Parathyroid adenoma (tissue), 2 donors: ENCODE data around the gene RNU6-8.
A peak's percentile ranks its signal among the peaks of the same experiment; 100 is the strongest.

Experiments
- H2AFZ ChIP-seq: fragments of 300-600 bp; sonication (generic); one replicate; pipeline ENCODE4 v1.7.0; 2017; ENCODE audit warnings: antibody characterized with exemption, mild to moderate bottlenecking
- H3K27ac ChIP-seq: fragments of 300-600 bp; sonication (generic); one replicate; pipeline ENCODE4 v1.7.0; 2017
- H3K27me3 ChIP-seq: fragments of 300-600 bp; sonication (generic); one replicate; pipeline ENCODE4 v1.7.0; 2017; ENCODE audit warnings: low read length; ENCODE audit not compliant: control insufficient read depth, insufficient read depth
- H3K36me3 ChIP-seq: fragments of 300-600 bp; sonication (generic); one replicate; pipeline ENCODE4 v1.7.0; 2017; ENCODE audit warnings: low read length; ENCODE audit not compliant: control insufficient read depth, insufficient read depth
- H3K4me1 ChIP-seq: fragments of 300-600 bp; sonication (generic); one replicate; pipeline ENCODE4 v1.7.0; 2017; ENCODE audit warnings: control low read depth
- H3K4me2 ChIP-seq: fragments of 300-600 bp; sonication (generic); one replicate; pipeline ENCODE4 v1.7.0; 2017; ENCODE audit warnings: low read length
- H3K4me3 ChIP-seq: fragments of 300-600 bp; sonication (generic); one replicate; pipeline ENCODE4 v1.7.0; 2017; ENCODE audit warnings: low read depth, low read length
- H3K79me2 ChIP-seq: fragments of 300-600 bp; sonication (generic); one replicate; pipeline ENCODE4 v1.7.0; 2017; ENCODE audit warnings: control low read depth
- H3K9ac ChIP-seq: fragments of 300-600 bp; sonication (generic); one replicate; pipeline ENCODE4 v1.7.0; 2017; ENCODE audit warnings: mild to moderate bottlenecking
- H3K9me3 ChIP-seq: fragments of 300-600 bp; sonication (generic); one replicate; pipeline ENCODE4 v1.7.0; 2017; ENCODE audit warnings: low read length; ENCODE audit not compliant: control insufficient read depth
- CTCF ChIP-seq: fragments of 300-600 bp; sonication (generic); IDR thresholded peaks from one replicate; pipeline ENCODE4 v1.7.0; 2017; ENCODE audit warnings: antibody characterized with exemption, mild to moderate bottlenecking
- donor health status: primary hyperparathyroidism.

Gene RNU6-8

GRCh38 chr14:32189811-32190210 is 13.3 kb downstream of the RNU6-8 start:
- Histone ChIP-seq H3K4me3 (no peak overlapping the region), H3K27ac (no peak overlapping the region), H3K79me2 (no peaks in the 10 kb centered on the region), H3K9me3 (no peaks in the 10 kb centered on the region), H3K4me1 (no peaks in the 10 kb centered on the region), H3K9ac (no peak overlapping the region), H3K27me3 (no peaks in the 10 kb centered on the region), H2AFZ (no peak overlapping the region), H3K36me3 (no peaks in the 10 kb centered on the region), H3K4me2 (no peak overlapping the region)
- TF ChIP-seq CTCF: no peak

GRCh38 chr14:32186248-32186647 is 16.8 kb downstream of the RNU6-8 start:
- no peaks in the 10 kb centered on the region for H3K36me3 ChIP-seq
- H3K27me3 ChIP-seq: no peaks in the 10 kb centered on the region
- no peaks in the 10 kb centered on the region for H3K4me1 ChIP-seq
- no peak overlapping the region for H3K27ac ChIP-seq
- no peak for TF ChIP-seq CTCF
- H3K79me2 ChIP-seq: no peaks in the 10 kb centered on the region
- no peak overlapping the region for H2AFZ ChIP-seq
- no peak overlapping the region for H3K4me2 ChIP-seq
- no peaks in the 10 kb centered on the region for H3K9me3 ChIP-seq
- no peak overlapping the region for H3K4me3 ChIP-seq
- no peak overlapping the region for H3K9ac ChIP-seq

- no peaks in the 10 kb centered on the region for H3K79me2 ChIP-seq
- H3K4me1 ChIP-seq: no peaks in the 10 kb centered on the region
- H2AFZ ChIP-seq: no peak overlapping the region
- H3K9me3 ChIP-seq: no peaks in the 10 kb centered on the region
- no peaks in the 10 kb centered on the region for H3K36me3 ChIP-seq
- H3K9ac ChIP-seq: no peak overlapping the region
- no peak for TF ChIP-seq CTCF
- no peaks in the 10 kb centered on the region for H3K27me3 ChIP-seq
- H3K27ac ChIP-seq: no peak overlapping the region
- H3K4me3 ChIP-seq: no peak overlapping the region
- no peak overlapping the region for H3K4me2 ChIP-seq
Observed at GRCh38 chr14:32185097-32185496, 18.0 kb downstream of the RNU6-8 start.

- H3K36me3 ChIP-seq: no peaks in the 10 kb centered on the region
- H3K4me3 ChIP-seq: no peak overlapping the region
- no peak for TF ChIP-seq CTCF
- H3K27me3 ChIP-seq: no peaks in the 10 kb centered on the region
- no peaks in the 10 kb centered on the region for H3K79me2 ChIP-seq
- no peak overlapping the region for H3K27ac ChIP-seq
- H3K9ac ChIP-seq: no peak overlapping the region
- no peaks in the 10 kb centered on the region for H3K4me1 ChIP-seq
- H3K4me2 ChIP-seq: no peak overlapping the region
- no peaks in the 10 kb centered on the region for H3K9me3 ChIP-seq
- H2AFZ ChIP-seq: no peak overlapping the region
Observed at GRCh38 chr14:32183151-32184058, 19.7 kb downstream of the RNU6-8 start.

GRCh38 chr14:32171469-32171868 is 31.6 kb downstream of the RNU6-8 start:
- H3K27ac ChIP-seq: no peak overlapping the region
- no peaks in the 10 kb centered on the region for H3K79me2 ChIP-seq
- no peaks in the 10 kb centered on the region for H3K27me3 ChIP-seq
- H3K9ac ChIP-seq: no peak overlapping the region
- H3K9me3 ChIP-seq: no peaks in the 10 kb centered on the region
- no peak overlapping the region for H3K4me3 ChIP-seq
- peaks cover 3% of the 10 kb centered on the region for H3K4me1 ChIP-seq
- no peak for TF ChIP-seq CTCF
- peak overlapping the region; percentile 8 for H3K4me2 ChIP-seq
- H2AFZ ChIP-seq: peak overlapping the region; percentile 35
- H3K36me3 ChIP-seq: no peaks in the 10 kb centered on the region
